GM19193 (cell line): ENCODE data around the gene CST7.

ENCODE experiments used
- POLR2A ChIP-seq: IDR thresholded peaks from 4 replicates; pipeline ENCODE4 v1.6.1; 2011; ENCODE audit not compliant: insufficient read depth, insufficient read length; ENCODE audit errors: extremely low read depth

The CST7 gene

GRCh38 chr20:24984961-24985640, 36.0 kb downstream of the CST7 start:
- no peak for TF ChIP-seq POLR2A

GRCh38 chr20:24985802-24986201, 36.7 kb downstream of the CST7 start:
- TF ChIP-seq POLR2A = no peak

GRCh38 chr20:24986436-24987015, 37.5 kb downstream of the CST7 start:
- no peak for TF ChIP-seq POLR2A

- TF ChIP-seq POLR2A = no peak
Measured at GRCh38 chr20:24987244-24987643, 38.2 kb downstream of the CST7 start.

- TF ChIP-seq POLR2A = no peak
Measured at GRCh38 chr20:24987873-24988835, 39.1 kb downstream of the CST7 start.

- no peak for TF ChIP-seq POLR2A
Measured at GRCh38 chr20:24989162-24989561, 40.1 kb downstream of the CST7 start.

- TF ChIP-seq POLR2A = no peak
Measured at GRCh38 chr20:24990810-24991252, 41.8 kb downstream of the CST7 start.

- no peak for TF ChIP-seq POLR2A
Measured at GRCh38 chr20:24991897-24992486, 42.9 kb downstream of the CST7 start.

- peak; percentile 96 for TF ChIP-seq POLR2A
Measured at GRCh38 chr20:24992487-24993205, 43.6 kb downstream of the CST7 start, which contains the start of gene APMAP. APMAP (minus strand) TSS chr20:24992751; CDS start chr20:24992688, 63 bp downstream.

GRCh38 chr20:24993337-24994185, 44.5 kb downstream of the CST7 start:
- no peak for TF ChIP-seq POLR2A

GRCh38 chr20:24994186-24994465, 45.1 kb downstream of the CST7 start:
- TF ChIP-seq POLR2A = no peak

GRCh38 chr20:24994470-24995368, 45.6 kb downstream of the CST7 start:
- no peak for TF ChIP-seq POLR2A
